GM06990 (cell line): ENCODE results near the gene GABRG3.

Experiments used
- DNase-seq: peaks from one replicate; pipeline ENCODE4 v3.0.0-alpha.2; 2011; ENCODE audit not compliant: insufficient read length; ENCODE audit errors: extremely low read depth
- H3K27me3 ChIP-seq: replicated peaks from 2 replicates; pipeline ENCODE4 v1.6.0; 2011; ENCODE audit warnings: low read length; ENCODE audit not compliant: control insufficient read depth, insufficient read depth
- H3K36me3 ChIP-seq: 2 replicates; pipeline ENCODE4 v1.5.1; 2011; ENCODE audit warnings: low read length; ENCODE audit not compliant: control insufficient read depth, insufficient read depth
- H3K4me3 ChIP-seq: replicated peaks from 2 replicates; pipeline ENCODE4 v1.5.1; 2011; ENCODE audit warnings: low read depth, mild to moderate bottlenecking, control low read depth, low read length
- TF ChIP-seq, protein P1 (sequence below): IDR thresholded peaks from 2 replicates; pipeline ENCODE4 v1.5.1; 2011; ENCODE audit warnings: low read length, control low read depth, mild to moderate bottlenecking, inconsistent platforms; ENCODE audit not compliant: insufficient read depth, poor library complexity, severe bottlenecking

The GABRG3 gene

DNA sequence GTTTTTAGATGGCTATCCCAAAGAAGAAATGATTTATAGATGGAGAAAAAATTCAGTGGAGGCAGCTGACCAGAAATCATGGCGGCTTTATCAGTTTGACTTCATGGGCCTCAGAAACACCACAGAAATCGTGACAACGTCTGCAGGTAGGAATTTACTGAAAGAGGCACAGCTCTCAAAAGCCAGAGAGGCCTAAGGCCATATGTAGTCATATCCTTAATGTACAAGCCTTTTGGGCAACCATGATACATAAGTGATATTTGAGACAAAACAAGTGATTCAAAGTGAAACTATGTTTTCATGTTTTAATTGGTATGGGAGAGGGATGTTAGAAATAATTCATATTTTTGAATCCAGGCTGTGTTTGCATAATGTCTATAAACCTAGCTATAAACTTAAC is 509.7 kb downstream of the GABRG3 start:
- H3K27me3 ChIP-seq: no peaks in the 10 kb centered on the region
- H3K4me3 ChIP-seq: no peak overlapping the region
- TF ChIP-seq, protein P1, sequence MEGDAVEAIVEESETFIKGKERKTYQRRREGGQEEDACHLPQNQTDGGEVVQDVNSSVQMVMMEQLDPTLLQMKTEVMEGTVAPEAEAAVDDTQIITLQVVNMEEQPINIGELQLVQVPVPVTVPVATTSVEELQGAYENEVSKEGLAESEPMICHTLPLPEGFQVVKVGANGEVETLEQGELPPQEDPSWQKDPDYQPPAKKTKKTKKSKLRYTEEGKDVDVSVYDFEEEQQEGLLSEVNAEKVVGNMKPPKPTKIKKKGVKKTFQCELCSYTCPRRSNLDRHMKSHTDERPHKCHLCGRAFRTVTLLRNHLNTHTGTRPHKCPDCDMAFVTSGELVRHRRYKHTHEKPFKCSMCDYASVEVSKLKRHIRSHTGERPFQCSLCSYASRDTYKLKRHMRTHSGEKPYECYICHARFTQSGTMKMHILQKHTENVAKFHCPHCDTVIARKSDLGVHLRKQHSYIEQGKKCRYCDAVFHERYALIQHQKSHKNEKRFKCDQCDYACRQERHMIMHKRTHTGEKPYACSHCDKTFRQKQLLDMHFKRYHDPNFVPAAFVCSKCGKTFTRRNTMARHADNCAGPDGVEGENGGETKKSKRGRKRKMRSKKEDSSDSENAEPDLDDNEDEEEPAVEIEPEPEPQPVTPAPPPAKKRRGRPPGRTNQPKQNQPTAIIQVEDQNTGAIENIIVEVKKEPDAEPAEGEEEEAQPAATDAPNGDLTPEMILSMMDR: no peak
- DNase-seq: no peak
- no peaks in the 10 kb centered on the region for H3K36me3 ChIP-seq

GRCh38 chr15:27481768-27482167 is 510.8 kb downstream of the GABRG3 start:
- no peak for DNase-seq
- Histone ChIP-seq H3K36me3 (no peaks in the 10 kb centered on the region), H3K27me3 (no peaks in the 10 kb centered on the region), H3K4me3 (no peak overlapping the region)
- TF ChIP-seq, protein P1: no peak

DNA sequence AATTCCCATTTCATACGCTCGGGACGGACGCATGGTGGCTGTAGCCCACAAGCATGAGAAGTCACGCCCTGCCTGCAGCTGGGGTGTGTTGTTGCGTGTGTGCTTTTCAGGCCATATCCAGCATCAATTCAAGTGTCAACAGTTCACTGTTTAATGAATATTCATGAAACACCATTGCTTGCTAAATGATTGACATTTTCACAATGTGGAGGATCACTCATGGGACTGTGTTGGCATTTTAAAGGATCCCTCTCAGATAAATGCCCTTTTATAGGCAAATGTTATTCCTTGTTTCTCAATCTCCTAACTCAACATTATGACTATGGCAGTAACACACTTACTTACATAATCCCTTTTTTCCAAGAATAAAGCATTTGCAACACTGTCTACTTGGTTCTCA is 511.3 kb downstream of the GABRG3 start:
- DNase-seq: no peak
- TF ChIP-seq, protein P1: no peak
- H3K4me3 ChIP-seq: no peak overlapping the region
- no peaks in the 10 kb centered on the region for H3K36me3 ChIP-seq
- no peaks in the 10 kb centered on the region for H3K27me3 ChIP-seq

DNA sequence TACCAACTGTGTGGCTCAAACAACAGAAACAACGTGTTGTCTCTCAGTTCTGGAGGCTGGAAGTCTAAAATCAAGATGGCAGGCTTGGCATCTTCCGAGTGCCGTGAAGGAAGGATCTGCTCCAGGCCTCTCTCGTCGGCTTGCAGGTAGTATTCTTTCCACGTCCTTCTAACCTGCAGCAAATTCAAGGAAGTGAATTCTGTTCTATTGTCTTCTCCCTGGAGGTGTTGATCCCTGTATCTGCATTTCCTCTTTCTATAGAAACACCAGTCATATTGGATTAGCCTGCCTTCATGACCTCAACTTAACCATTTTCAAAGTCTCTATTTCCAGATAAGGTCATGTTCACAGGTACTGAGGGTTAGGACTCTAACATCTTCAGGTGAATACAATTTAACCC is 512.1 kb downstream of the GABRG3 start:
- TF ChIP-seq, protein P1: no peak
- Histone ChIP-seq H3K4me3 (no peak overlapping the region), H3K36me3 (no peaks in the 10 kb centered on the region), H3K27me3 (no peaks in the 10 kb centered on the region)
- no peak for DNase-seq

GRCh38 chr15:27485265-27485664 is 514.3 kb downstream of the GABRG3 start:
- DNase-seq: no peak
- no peaks in the 10 kb centered on the region for H3K27me3 ChIP-seq
- H3K36me3 ChIP-seq: no peaks in the 10 kb centered on the region
- no peak overlapping the region for H3K4me3 ChIP-seq
- TF ChIP-seq, protein P1: no peak

DNA sequence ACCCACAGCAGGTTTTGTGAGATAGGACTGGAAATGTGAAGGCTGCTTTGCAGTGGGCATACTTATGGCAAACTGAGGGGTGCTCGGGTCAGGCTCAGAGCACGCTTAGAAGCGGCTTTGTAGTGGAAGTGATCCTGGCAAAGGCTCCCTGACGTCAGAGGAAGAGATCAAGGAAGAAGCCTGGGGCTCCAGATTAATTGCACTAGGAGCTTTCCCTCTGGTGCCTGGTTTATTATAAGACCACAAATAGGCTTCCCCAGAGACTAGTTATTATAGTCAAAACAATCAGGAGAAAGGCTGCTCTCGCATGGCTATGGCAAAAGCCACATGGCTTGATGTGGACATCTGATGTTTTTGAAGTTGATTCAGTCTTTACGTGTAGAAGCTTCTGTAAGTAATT is 515.1 kb downstream of the GABRG3 start:
- Histone ChIP-seq H3K4me3 (no peak overlapping the region), H3K27me3 (no peaks in the 10 kb centered on the region), H3K36me3 (no peaks in the 10 kb centered on the region)
- TF ChIP-seq, protein P1: no peak
- DNase-seq: no peak
